ENCODE results near the gene PELI2. TPM values are rescaled to one million over a fixed set of nuclear protein-coding genes. Genes with fewer than 3 reads are reported as not detected.

PELI2 gene
- total and polyA plus RNA-seq, 2 of the 4 experiments (the other 2 are of a cell fraction): 6.0 to 36.7 TPM

DNA sequence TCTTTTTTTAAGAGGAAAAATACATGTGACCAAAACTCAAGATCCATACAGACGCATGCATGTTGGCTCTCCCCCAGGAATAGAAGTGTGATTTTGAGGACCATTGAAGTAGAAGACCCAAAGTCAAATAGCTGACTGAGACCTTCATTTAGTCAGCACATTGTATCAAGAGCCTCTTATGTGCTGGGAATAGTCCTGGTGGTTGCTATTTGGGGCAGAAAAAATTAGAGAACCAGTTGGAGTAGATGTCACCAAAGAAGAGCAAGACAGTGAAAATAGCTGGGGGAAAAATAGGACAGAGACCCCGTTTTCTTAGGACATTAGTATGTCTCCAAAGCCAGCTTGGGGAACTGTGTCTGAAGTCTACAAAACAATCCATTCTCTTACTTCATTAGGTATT, 93.6 kb downstream of the PELI2 start:
- intact Hi-C loops (cut with micrococcal nuclease): no loop called here
- ChIA-PET POLR2A (ENCODE audit: unreplicated experiment) (no interaction called here), CTCF (no interaction called here)
- ATAC-seq (ENCODE audit: low read depth): no peak
- dilution Hi-C loops (cut with HindIII; ENCODE audit: low sequenced_read_pairs, unreplicated experiment): no loop called here
- H3K79me1 ChIP-seq (ENCODE audit: low read depth in 1 of 2, low read length in 2 of 2): peaks cover 18 to 35% of the 10 kb centered on the region in 2 experiments; a peak in 3 of 4 replicates
- in situ Hi-C loops (cut with MboI; ENCODE audit: low sequenced_read_pairs): no loop called here
- no peak overlapping the region for H2AK5ac ChIP-seq (ENCODE audit: low read depth, low read length)
- no peak overlapping the region for H3K14ac ChIP-seq (replicated peaks; ENCODE audit: low read depth, low read length)
- H2BK120ac ChIP-seq (ENCODE audit: low read depth, low read length): no peak overlapping the region
- no TSS peak for BruUV-seq (replicated peaks)
- H2BK5ac ChIP-seq (ENCODE audit: low read depth, low read length, poor library complexity, severe bottlenecking): no peak overlapping the region
- WGBS, 2 experiments (ENCODE audit: extremely low coverage in 2 of 2, insufficient read length in 1 of 2): no CpG with 5 or more reads among the region's 2 CpGs
- TF ChIP-seq POLR2A (IDR thresholded peaks at IDR 0.05; ENCODE audit: low read depth, low read length) (no peak), MXI1 (IDR thresholded peaks at IDR 0.05; ENCODE audit: borderline replicate concordance, low read depth, low read length) (no peak)
- TF ChIP-seq, protein P1, sequence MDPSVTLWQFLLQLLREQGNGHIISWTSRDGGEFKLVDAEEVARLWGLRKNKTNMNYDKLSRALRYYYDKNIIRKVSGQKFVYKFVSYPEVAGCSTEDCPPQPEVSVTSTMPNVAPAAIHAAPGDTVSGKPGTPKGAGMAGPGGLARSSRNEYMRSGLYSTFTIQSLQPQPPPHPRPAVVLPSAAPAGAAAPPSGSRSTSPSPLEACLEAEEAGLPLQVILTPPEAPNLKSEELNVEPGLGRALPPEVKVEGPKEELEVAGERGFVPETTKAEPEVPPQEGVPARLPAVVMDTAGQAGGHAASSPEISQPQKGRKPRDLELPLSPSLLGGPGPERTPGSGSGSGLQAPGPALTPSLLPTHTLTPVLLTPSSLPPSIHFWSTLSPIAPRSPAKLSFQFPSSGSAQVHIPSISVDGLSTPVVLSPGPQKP (IDR thresholded peaks at IDR 0.05; ENCODE audit: borderline replicate concordance, low read depth, low read length): no peak
- TF ChIP-seq, protein P2, sequence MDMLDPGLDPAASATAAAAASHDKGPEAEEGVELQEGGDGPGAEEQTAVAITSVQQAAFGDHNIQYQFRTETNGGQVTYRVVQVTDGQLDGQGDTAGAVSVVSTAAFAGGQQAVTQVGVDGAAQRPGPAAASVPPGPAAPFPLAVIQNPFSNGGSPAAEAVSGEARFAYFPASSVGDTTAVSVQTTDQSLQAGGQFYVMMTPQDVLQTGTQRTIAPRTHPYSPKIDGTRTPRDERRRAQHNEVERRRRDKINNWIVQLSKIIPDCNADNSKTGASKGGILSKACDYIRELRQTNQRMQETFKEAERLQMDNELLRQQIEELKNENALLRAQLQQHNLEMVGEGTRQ (IDR thresholded peaks at IDR 0.05; ENCODE audit: low read depth, low read length): no peak
- H2AK9ac ChIP-seq (replicated peaks; ENCODE audit: low read depth, low read length, poor library complexity): no peak overlapping the region
- H2BK15ac ChIP-seq (ENCODE audit: low read depth, low read length): no peak overlapping the region
- DNase-seq: no peak
- no peak overlapping the region for H3K27ac ChIP-seq (ENCODE audit: insufficient read depth, low read length)
- H4K91ac ChIP-seq (ENCODE audit: insufficient read depth, low read depth, low read length): no peak overlapping the region
- H4K5ac ChIP-seq (ENCODE audit: low read depth, low read length): no peak overlapping the region
- H4K8ac ChIP-seq (ENCODE audit: low read depth in 2 of 2, low read length in 2 of 2): no peak overlapping the region
- H3K4me1 ChIP-seq (ENCODE audit: control insufficient read depth, insufficient read depth, low read length): peaks cover 5% of the 10 kb centered on the region
- H3K9me1 ChIP-seq (ENCODE audit: insufficient read depth, low read length): 0 out of 2 replicates have a peak, but pooled peaks cover 2% of the 10 kb centered on the region
- no peak overlapping the region for H3K56ac ChIP-seq (ENCODE audit: extremely low read depth, insufficient read depth, low read length)
- H2BK20ac ChIP-seq (ENCODE audit: low read depth, low read length): no peak overlapping the region
- H4K20me1 ChIP-seq (ENCODE audit: insufficient read depth, low read length): 0 out of 2 replicates have a peak, but pooled peaks cover 2% of the 10 kb centered on the region
- H3K9ac ChIP-seq (ENCODE audit: low read depth, low read length): no peak overlapping the region
- no peak overlapping the region for H3K18ac ChIP-seq (ENCODE audit: low read depth, low read length)
- no peaks in the 10 kb centered on the region for H3K36me3 ChIP-seq (ENCODE audit: control insufficient read depth, insufficient read depth, low read length)
- no peak overlapping the region for H3K4me3 ChIP-seq (ENCODE audit: insufficient read depth, low read depth, low read length)
- no peaks in the 10 kb centered on the region for H3K9me3 ChIP-seq (ENCODE audit: control insufficient read depth, insufficient read depth, low read length)
- no peak overlapping the region for H3K23ac ChIP-seq (ENCODE audit: low read depth, low read length)
- no peaks in the 10 kb centered on the region for H3K27me3 ChIP-seq (ENCODE audit: control insufficient read depth, insufficient read depth, low read length)
- H3K4me2 ChIP-seq (ENCODE audit: low read depth, low read length): no peak overlapping the region
- H3K4ac ChIP-seq (ENCODE audit: low read depth, low read length): no peak overlapping the region
- H2AFZ ChIP-seq (replicated peaks; ENCODE audit: low read length, poor library complexity): no peak overlapping the region
